Upper lobe of right lung (tissue), 1 donor: ENCODE results near the gene MTURN. TPM values are rescaled to one million over a fixed set of nuclear protein-coding genes. Genes with fewer than 3 reads are reported as not detected.

Experiments
- total RNA-seq: library from RNA; stranded (reverse); fragmentation: NEBNext Ultra II Directional; extraction: Animal tissue kit (Norgen Biotek cat#: 25700); gene quantifications from one replicate; pipeline ENCODE4 v1.2.1, GENCODE V29; 2021
- donor health status: DM: no; HTN: yes; CAD: no; lungs with severe emphysema.

The MTURN gene
- total RNA-seq, 1 donor from 2014 or later, result 31.3 TPM

Other genes starting within 250 kb of the MTURN start
- gene SCRN1, start 145.2 kb upstream of the MTURN start, total RNA-seq, result 36.1 TPM
- gene FKBP14, start 108.3 kb upstream of the MTURN start, total RNA-seq, result 11.5 TPM
- gene PLEKHA8, start 106.6 kb upstream of the MTURN start, total RNA-seq, result 11.3 TPM
- 24.6 TPM for gene ZNRF2, start 149.6 kb downstream of the MTURN start, total RNA-seq